ENCODE results near the gene LYZL6. TPM values are rescaled to one million over a fixed set of nuclear protein-coding genes. Genes with fewer than 3 reads are reported as not detected.

Gene LYZL6
- not detected in 2 replicates for total RNA-seq (2021; fragmentation: NEBNext Ultra II Directional; extraction: Animal tissue kit (Norgen Biotek cat#: 25700))
- not detected in 2 replicates for polyA plus RNA-seq (2011; rRNA removed)
- polyA plus RNA-seq (2011; cell fraction: cytosol; rRNA removed): not detected
- polyA plus RNA-seq (2011; cell fraction: nucleus; rRNA removed): not detected
- polyA plus RNA-seq (2012, experiment 1 of 2): not detected in 4 replicates
- not detected for polyA plus RNA-seq (2012, experiment 2 of 2)
- polyA plus RNA-seq (2013, experiment 1 of 2): not detected
- not detected for polyA plus RNA-seq (2013, experiment 2 of 2)
- polyA minus RNA-seq (2011; rRNA and poly(A)+ RNA removed): not detected in 2 replicates
- polyA minus RNA-seq (2011; cell fraction: cytosol; rRNA and poly(A)+ RNA removed): not detected
- not detected for polyA minus RNA-seq (2011; cell fraction: nucleus; rRNA and poly(A)+ RNA removed)
- long read RNA-seq, experiment 1: 0 reads
- long read RNA-seq, experiment 2: 0 reads

- FAIRE-seq (no peak), DNase-seq (ENCODE audit: low read depth in 1 of 2, low spot score in 2 of 2) (no peak)
- no peak within 1 kb of the TSS for H2BK12ac ChIP-seq (ENCODE audit: low read depth, low read length)
- H2BK5ac ChIP-seq (ENCODE audit: low read depth, low read length): no peak within 1 kb of the TSS
- 88% methylated on average over 2 of the region's 2 CpGs; no CpG with 5 or more reads in 1 of the 2 experiments for whole genome bisulfite sequencing, 2 experiments (ENCODE audit: extremely low coverage in 1 of 2, insufficient coverage in 1 of 2, insufficient read length in 1 of 2, insufficient replicate concordance in 2 of 2, low coverage in 1 of 2, low lambda C conversion rate in 2 of 2, missing lambda C conversion rate in 1 of 2)
- no peak within 1 kb of the TSS for H3K56ac ChIP-seq (replicated peaks; ENCODE audit: insufficient read length, low read depth, low read length)
- no peaks in the 10 kb centered on the region for H3K79me2 ChIP-seq (ENCODE audit: control insufficient read depth in 1 of 2, insufficient read depth in 2 of 2, low read length in 2 of 2)
- H4K20me1 ChIP-seq (replicated peaks in 1 of 2; ENCODE audit: control insufficient read depth in 1 of 2, insufficient read depth in 2 of 2, low read length in 2 of 2): no peaks in the 10 kb centered on the region
- no peak within 1 kb of the TSS for H2BK120ac ChIP-seq (replicated peaks; ENCODE audit: low read depth, low read length)
- no peaks in the 10 kb centered on the region for H3K27me3 ChIP-seq (replicated peaks in 1 of 4; ENCODE audit: control insufficient read depth in 3 of 4, extremely low read depth in 1 of 4, insufficient read depth in 3 of 4, low read length in 3 of 4)
- H3K23me2 ChIP-seq (ENCODE audit: low read depth, low read length): no peaks in the 10 kb centered on the region
- no peak within 1 kb of the TSS; the same call in 1 of the 2 replicates for H2AFZ ChIP-seq (ENCODE audit: low read length)
- H3K9ac ChIP-seq (replicated peaks in 1 of 4; ENCODE audit: extremely low read depth in 1 of 4, low read depth in 3 of 4, low read length in 3 of 4): no peak within 1 kb of the TSS
- H3K4me2 ChIP-seq (ENCODE audit: insufficient read depth in 1 of 2, low read depth in 2 of 2, low read length in 2 of 2): no peak within 1 kb of the TSS
- H2AK5ac ChIP-seq (ENCODE audit: low read depth, low read length): no peak within 1 kb of the TSS
- H4K91ac ChIP-seq (replicated peaks; ENCODE audit: insufficient read length, low read length): no peak within 1 kb of the TSS
- H3K4me3 ChIP-seq (ENCODE audit: extremely low read depth in 1 of 4, insufficient read depth in 2 of 4, low read depth in 3 of 4, low read length in 4 of 4): no peak within 1 kb of the TSS
- H4K8ac ChIP-seq (ENCODE audit: extremely low read depth, insufficient read depth, low read length): no peak within 1 kb of the TSS
- no peak within 1 kb of the TSS for H2BK15ac ChIP-seq (ENCODE audit: low read length)
- H4K5ac ChIP-seq (ENCODE audit: insufficient read length, low read depth, low read length): no peak within 1 kb of the TSS
- no peak within 1 kb of the TSS for H3K27ac ChIP-seq (ENCODE audit: low read depth, low read length)
- H3K79me1 ChIP-seq (ENCODE audit: low read depth, low read length): no peaks in the 10 kb centered on the region
- no peak within 1 kb of the TSS for H3K14ac ChIP-seq (ENCODE audit: insufficient read length)
- no peaks in the 10 kb centered on the region for H3K36me3 ChIP-seq (ENCODE audit: control insufficient read depth in 2 of 4, insufficient read depth in 4 of 4, low read length in 3 of 4)
- no peak within 1 kb of the TSS for H3K23ac ChIP-seq (ENCODE audit: insufficient read length)
- H3K4ac ChIP-seq (replicated peaks; ENCODE audit: insufficient read length, low read depth, low read length): no peak within 1 kb of the TSS
- no peak within 1 kb of the TSS for H3K18ac ChIP-seq (ENCODE audit: extremely low read depth, low read length)
- H3K9me3 ChIP-seq (ENCODE audit: insufficient read depth in 2 of 2, low read depth in 1 of 2, low read length in 1 of 2): no peaks in the 10 kb centered on the region
- CTCF ChIA-PET (ENCODE audit: partially characterized antibody): interaction anchor here (1.2 kb wide), 1 partner anchor 26 kb away, joined by 3 read pairs; no protein-coding TSS in a partner anchor
- POLR2A ChIA-PET (ENCODE audit: partially characterized antibody): interaction anchor here (1.0 kb wide), 1 partner anchor 12 kb away, joined by 5 read pairs; no protein-coding TSS in a partner anchor
- no peak within 1 kb of the TSS for H2BK20ac ChIP-seq (ENCODE audit: low read length)
- no peaks in the 10 kb centered on the region for H3K4me1 ChIP-seq (replicated peaks in 1 of 4; ENCODE audit: control insufficient read depth in 3 of 4, insufficient read depth in 4 of 4, low read length in 3 of 4)
- TF ChIP-seq, protein P1, sequence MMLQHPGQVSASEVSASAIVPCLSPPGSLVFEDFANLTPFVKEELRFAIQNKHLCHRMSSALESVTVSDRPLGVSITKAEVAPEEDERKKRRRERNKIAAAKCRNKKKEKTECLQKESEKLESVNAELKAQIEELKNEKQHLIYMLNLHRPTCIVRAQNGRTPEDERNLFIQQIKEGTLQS (IDR thresholded peaks at IDR 0.05; ENCODE audit: insufficient read depth, low read depth, low read length): no peak
- no peak for TF ChIP-seq SP1 (IDR thresholded peaks at IDR 0.05; ENCODE audit: low read depth, low read length)
- no peak for TF ChIP-seq PHF8 (conservative IDR thresholded peaks at IDR 0.05; ENCODE audit: low read depth, low read length)
- TF ChIP-seq NRF1 (IDR thresholded peaks at IDR 0.05; ENCODE audit: low read depth, low read length): no peak
- no peak for TF ChIP-seq HDAC2 (IDR thresholded peaks at IDR 0.05; ENCODE audit: borderline replicate concordance in 1 of 2, low read depth in 2 of 2, low read length in 2 of 2)
- TF ChIP-seq RAD21 (IDR thresholded peaks at IDR 0.05 in 1 of 2, conservative IDR thresholded peaks at IDR 0.05 in 1 of 2; ENCODE audit: low read depth in 2 of 2, low read length in 2 of 2): no peak
- TF ChIP-seq RFX5 (IDR thresholded peaks at IDR 0.05; ENCODE audit: borderline replicate concordance, low read depth, low read length): no peak
- no peak for TF ChIP-seq CTCF (IDR thresholded peaks at IDR 0.05; ENCODE audit: control extremely low read depth in 1 of 3, insufficient read depth in 1 of 3, low read depth in 1 of 3, low read length in 3 of 3)
Measured at GRCh38 chr17:35943537-35943936, at the start of gene LYZL6. TSS of gene LYZL6 (minus strand) at chr17:35943713. CDS start at chr17:35939356, 4,357 bp downstream.
